Measurements from ENCODE around the gene ZNF486. TPM values are rescaled to one million over a fixed set of nuclear protein-coding genes. Genes with fewer than 3 reads are reported as not detected.

ZNF486 gene
- polyA plus RNA-seq (2012; ENCODE audit: insufficient read length, low read depth) = 1.4 TPM

GRCh38 chr19:20167020-20167644 is at the start of gene ZNF486:
ZNF486 (plus strand) TSS chr19:20167214; CDS start chr19:20167331, 117 bp downstream.
- TF ChIP-seq POLR2AphosphoS5 (IDR thresholded peaks at IDR 0.05; ENCODE audit: low read depth, low read length) (peak; percentile 95), FOXP2 (optimal IDR thresholded peaks at IDR 0.05; ENCODE audit: borderline replicate concordance, extremely low read depth, extremely low read length, insufficient read depth) (no peak), TAF1 (IDR thresholded peaks at IDR 0.05; ENCODE audit: borderline replicate concordance, insufficient read depth, low read length) (no peak), SIN3A (IDR thresholded peaks at IDR 0.05; ENCODE audit: borderline replicate concordance, insufficient read depth, low read length) (no peak)

GRCh38 chr19:20124879-20125278 is 42.1 kb upstream of the ZNF486 start:
- TF ChIP-seq FOXP2 (optimal IDR thresholded peaks at IDR 0.05; ENCODE audit: borderline replicate concordance, extremely low read depth, extremely low read length, insufficient read depth) (no peak), POLR2AphosphoS5 (IDR thresholded peaks at IDR 0.05; ENCODE audit: low read depth, low read length) (no peak), REST (IDR thresholded peaks at IDR 0.05; ENCODE audit: insufficient read depth in 1 of 2, low read depth in 2 of 2, low read length in 2 of 2) (no peak), SIN3A (IDR thresholded peaks at IDR 0.05; ENCODE audit: borderline replicate concordance, insufficient read depth, low read length) (no peak), TAF1 (IDR thresholded peaks at IDR 0.05; ENCODE audit: borderline replicate concordance, insufficient read depth, low read length) (no peak)

- TF ChIP-seq POLR2AphosphoS5 (IDR thresholded peaks at IDR 0.05; ENCODE audit: low read depth, low read length) (no peak), SIN3A (IDR thresholded peaks at IDR 0.05; ENCODE audit: borderline replicate concordance, insufficient read depth, low read length) (no peak), REST (IDR thresholded peaks at IDR 0.05; ENCODE audit: insufficient read depth in 1 of 2, low read depth in 2 of 2, low read length in 2 of 2) (no peak), TAF1 (IDR thresholded peaks at IDR 0.05; ENCODE audit: borderline replicate concordance, insufficient read depth, low read length) (no peak), FOXP2 (optimal IDR thresholded peaks at IDR 0.05; ENCODE audit: borderline replicate concordance, extremely low read depth, extremely low read length, insufficient read depth) (no peak)
Observed at GRCh38 chr19:20151617-20152145, 15.3 kb upstream of the ZNF486 start.

- no peak for TF ChIP-seq TAF1 (IDR thresholded peaks at IDR 0.05; ENCODE audit: borderline replicate concordance, insufficient read depth, low read length)
Observed at GRCh38 chr19:20153281-20153680, 13.7 kb upstream of the ZNF486 start.

GRCh38 chr19:20154636-20155035 is 12.4 kb upstream of the ZNF486 start:
- TF ChIP-seq TAF1 (IDR thresholded peaks at IDR 0.05; ENCODE audit: borderline replicate concordance, insufficient read depth, low read length) = no peak
- TF ChIP-seq REST (IDR thresholded peaks at IDR 0.05; ENCODE audit: insufficient read depth in 1 of 2, low read depth in 2 of 2, low read length in 2 of 2) = no peak
- no peak for TF ChIP-seq FOXP2 (optimal IDR thresholded peaks at IDR 0.05; ENCODE audit: borderline replicate concordance, extremely low read depth, extremely low read length, insufficient read depth)
- TF ChIP-seq SIN3A (IDR thresholded peaks at IDR 0.05; ENCODE audit: borderline replicate concordance, insufficient read depth, low read length) = no peak
- TF ChIP-seq POLR2AphosphoS5 (IDR thresholded peaks at IDR 0.05; ENCODE audit: low read depth, low read length) = no peak

GRCh38 chr19:20162821-20163220 is 4.2 kb upstream of the ZNF486 start:
- TF ChIP-seq SIN3A (IDR thresholded peaks at IDR 0.05; ENCODE audit: borderline replicate concordance, insufficient read depth, low read length) (no peak), TAF1 (IDR thresholded peaks at IDR 0.05; ENCODE audit: borderline replicate concordance, insufficient read depth, low read length) (no peak), REST (IDR thresholded peaks at IDR 0.05; ENCODE audit: insufficient read depth in 1 of 2, low read depth in 2 of 2, low read length in 2 of 2) (no peak), POLR2AphosphoS5 (IDR thresholded peaks at IDR 0.05; ENCODE audit: low read depth, low read length) (no peak), FOXP2 (optimal IDR thresholded peaks at IDR 0.05; ENCODE audit: borderline replicate concordance, extremely low read depth, extremely low read length, insufficient read depth) (no peak)
